Fibroblast of lung (primary cell): ENCODE measurements around the gene ATXN2. TPM values are rescaled to one million over a fixed set of nuclear protein-coding genes. Genes with fewer than 3 reads are reported as not detected.
"Not testable (repeated sequence)": the region's sequence is repeated elsewhere in the genome, so short reads cannot be mapped to it uniquely, and the experiment has no call there.

ENCODE experiments used
- DNase-seq, 2 donors: peaks; one replicate each; pipeline versions ENCODE4 v3.0.0 to v3.0.0-alpha.2; 2010; ENCODE audit warnings: low read depth in 2 of 2
- H2AFZ ChIP-seq: 2 replicates; pipeline ENCODE4 v1.5.1; 2012; ENCODE audit warnings: low read length, control low read depth, inconsistent platforms
- H3K27ac ChIP-seq: 2 replicates; pipeline ENCODE4 v1.5.1; 2011; ENCODE audit warnings: low read length, control low read depth; ENCODE audit not compliant: insufficient read depth
- H3K27me3 ChIP-seq: 2 replicates; pipeline ENCODE4 v1.5.1; 2011; ENCODE audit warnings: mild to moderate bottlenecking, low read length; ENCODE audit not compliant: control insufficient read depth, insufficient read depth
- H3K36me3 ChIP-seq: 2 replicates; pipeline ENCODE4 v1.5.1; 2011; ENCODE audit warnings: low read length; ENCODE audit not compliant: control insufficient read depth, insufficient read depth
- H3K4me1 ChIP-seq: 2 replicates; pipeline ENCODE4 v1.5.1; 2011; ENCODE audit warnings: low read length; ENCODE audit not compliant: control insufficient read depth, insufficient read depth; ENCODE audit errors: extremely low read depth
- H3K4me2 ChIP-seq: 2 replicates; pipeline ENCODE4 v1.5.1; 2011; ENCODE audit warnings: low read length, control low read depth; ENCODE audit not compliant: insufficient read depth; ENCODE audit errors: extremely low read depth
- H3K4me3 ChIP-seq, 4 experiments: fragments of 200-600 bp in 1 of 4; sonication (generic) in 1 of 4; replicated peaks in 1 of 4; 2 replicates each; pipeline ENCODE4 v1.5.1; 2011 to 2016; ENCODE audit warnings: low read length in 4 of 4, low read depth in 3 of 4, mild to moderate bottlenecking in 3 of 4, control low read depth in 2 of 4, inconsistent platforms in 1 of 4, mixed read lengths in 1 of 4; ENCODE audit not compliant: insufficient read depth in 1 of 4; ENCODE audit errors: control extremely low read depth in 1 of 4
- H3K79me2 ChIP-seq: 2 replicates; pipeline ENCODE4 v1.5.1; 2012; ENCODE audit warnings: mild to moderate bottlenecking, low read length, inconsistent platforms; ENCODE audit not compliant: control insufficient read depth, insufficient read depth
- H3K9ac ChIP-seq: 2 replicates; pipeline ENCODE4 v1.5.1; 2011; ENCODE audit warnings: mild to moderate bottlenecking, low read length, control low read depth; ENCODE audit not compliant: insufficient read depth
- H3K9me3 ChIP-seq: 2 replicates; pipeline ENCODE4 v1.5.1; 2012; ENCODE audit warnings: low read depth, low read length; ENCODE audit not compliant: control insufficient read depth, insufficient read depth
- H4K20me1 ChIP-seq: 2 replicates; pipeline ENCODE4 v1.5.1; 2011; ENCODE audit warnings: low read length; ENCODE audit not compliant: control insufficient read depth, insufficient read depth; ENCODE audit errors: extremely low read depth
- EZH2 ChIP-seq: IDR thresholded peaks from 2 replicates; pipeline ENCODE4 v1.5.1; 2012; ENCODE audit warnings: low read length, control low read depth, mild to moderate bottlenecking; ENCODE audit errors: missing control alignments
- polyA plus RNA-seq, 2 donors: library from polyadenylated mRNA; depleted of rRNA in 1 of 2; stranded (reverse) in 1 of 2; unstranded in 1 of 2; fragments of >200 nt; gene quantifications; 2 replicates each; pipeline ENCODE4 v1.2.1, GENCODE V29; 2011 to 2012; ENCODE audit warnings: missing spikeins in 1 of 2
- total RNA-seq: library from RNA; depleted of rRNA; stranded (reverse); fragments of >200 nt; gene quantifications from 2 replicates; pipeline ENCODE4 v1.2.1, GENCODE V29; 2014
- TF ChIP-seq, protein P1 (sequence below), 2 donors: IDR thresholded peaks in 1 of 2; conservative IDR thresholded peaks in 1 of 2; 1 replicate in 1 of 2; 2 replicates in 1 of 2; pipeline ENCODE4 v1.5.1; 2011 to 2012; ENCODE audit warnings: low read length in 2 of 2, control low read depth in 1 of 2, inconsistent platforms in 1 of 2, low read depth in 1 of 2, mild to moderate bottlenecking in 1 of 2

Gene ATXN2
- total and polyA plus RNA-seq, 2 donors (not counting 1 experiment from before 2014, with no cell fraction given), result 25.9 to 31.2 TPM

DNA sequence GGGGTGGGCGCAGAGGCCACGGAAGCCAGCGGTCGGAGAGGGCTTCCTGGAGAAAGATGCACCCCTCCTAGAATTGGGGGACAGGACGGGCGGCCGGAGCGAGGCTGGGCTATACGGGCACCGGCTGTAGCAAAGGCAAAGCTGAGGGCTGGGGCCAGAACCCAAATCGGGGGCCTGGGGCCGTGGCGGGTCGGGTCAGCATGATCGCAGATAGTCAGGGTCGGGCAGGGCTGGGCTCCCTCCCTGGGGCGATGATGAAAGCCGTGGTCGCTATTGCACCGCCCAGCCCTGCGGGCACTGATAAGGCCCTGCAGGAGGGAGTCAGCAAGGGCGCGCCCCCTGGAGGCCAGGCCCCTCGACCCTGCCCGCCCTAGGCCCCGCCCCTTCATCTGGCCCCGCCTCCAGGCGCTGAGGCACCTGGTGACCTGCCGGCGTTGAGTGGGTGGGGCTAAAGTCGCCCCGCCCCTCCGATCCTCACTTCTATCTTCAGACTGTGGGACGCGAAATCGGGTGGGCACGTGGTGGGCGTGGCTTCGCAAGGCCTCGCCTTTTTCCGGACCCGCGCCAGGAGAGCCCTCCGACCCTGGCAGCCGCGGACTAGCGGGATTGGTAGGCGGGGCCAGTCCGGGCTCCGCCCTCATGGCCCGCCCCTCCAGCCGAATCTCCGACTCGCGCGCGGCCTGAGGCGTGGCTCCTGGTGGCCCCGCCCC, 193.8 kb downstream of the ATXN2 start:
- Histone ChIP-seq H3K9ac (no peak overlapping the region), H2AFZ (no peak overlapping the region), H3K27me3 (no peaks in the 10 kb centered on the region), H3K4me3 (peak overlapping the region; percentile 28 to 95 (median 42)), H3K4me1 (peaks cover 25% of the 10 kb centered on the region), H3K9me3 (no peaks in the 10 kb centered on the region), H3K79me2 (peaks cover 43% of the 10 kb centered on the region), H3K27ac (no peak overlapping the region), H3K4me2 (peak overlapping the region; percentile 61), H3K36me3 (no peaks in the 10 kb centered on the region), H4K20me1 (no peaks in the 10 kb centered on the region)
- DNase-seq, result peak; percentile 75 to 93
- TF ChIP-seq EZH2, result no peak
- TF ChIP-seq, protein P1, sequence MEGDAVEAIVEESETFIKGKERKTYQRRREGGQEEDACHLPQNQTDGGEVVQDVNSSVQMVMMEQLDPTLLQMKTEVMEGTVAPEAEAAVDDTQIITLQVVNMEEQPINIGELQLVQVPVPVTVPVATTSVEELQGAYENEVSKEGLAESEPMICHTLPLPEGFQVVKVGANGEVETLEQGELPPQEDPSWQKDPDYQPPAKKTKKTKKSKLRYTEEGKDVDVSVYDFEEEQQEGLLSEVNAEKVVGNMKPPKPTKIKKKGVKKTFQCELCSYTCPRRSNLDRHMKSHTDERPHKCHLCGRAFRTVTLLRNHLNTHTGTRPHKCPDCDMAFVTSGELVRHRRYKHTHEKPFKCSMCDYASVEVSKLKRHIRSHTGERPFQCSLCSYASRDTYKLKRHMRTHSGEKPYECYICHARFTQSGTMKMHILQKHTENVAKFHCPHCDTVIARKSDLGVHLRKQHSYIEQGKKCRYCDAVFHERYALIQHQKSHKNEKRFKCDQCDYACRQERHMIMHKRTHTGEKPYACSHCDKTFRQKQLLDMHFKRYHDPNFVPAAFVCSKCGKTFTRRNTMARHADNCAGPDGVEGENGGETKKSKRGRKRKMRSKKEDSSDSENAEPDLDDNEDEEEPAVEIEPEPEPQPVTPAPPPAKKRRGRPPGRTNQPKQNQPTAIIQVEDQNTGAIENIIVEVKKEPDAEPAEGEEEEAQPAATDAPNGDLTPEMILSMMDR (conservative IDR thresholded peaks at IDR 0.05 in 1 of 2, IDR thresholded peaks at IDR 0.05 in 1 of 2; ENCODE audit: low read depth in 1 of 2, low read length in 2 of 2), result peak in 1 of 2 donors; percentile 35

DNA sequence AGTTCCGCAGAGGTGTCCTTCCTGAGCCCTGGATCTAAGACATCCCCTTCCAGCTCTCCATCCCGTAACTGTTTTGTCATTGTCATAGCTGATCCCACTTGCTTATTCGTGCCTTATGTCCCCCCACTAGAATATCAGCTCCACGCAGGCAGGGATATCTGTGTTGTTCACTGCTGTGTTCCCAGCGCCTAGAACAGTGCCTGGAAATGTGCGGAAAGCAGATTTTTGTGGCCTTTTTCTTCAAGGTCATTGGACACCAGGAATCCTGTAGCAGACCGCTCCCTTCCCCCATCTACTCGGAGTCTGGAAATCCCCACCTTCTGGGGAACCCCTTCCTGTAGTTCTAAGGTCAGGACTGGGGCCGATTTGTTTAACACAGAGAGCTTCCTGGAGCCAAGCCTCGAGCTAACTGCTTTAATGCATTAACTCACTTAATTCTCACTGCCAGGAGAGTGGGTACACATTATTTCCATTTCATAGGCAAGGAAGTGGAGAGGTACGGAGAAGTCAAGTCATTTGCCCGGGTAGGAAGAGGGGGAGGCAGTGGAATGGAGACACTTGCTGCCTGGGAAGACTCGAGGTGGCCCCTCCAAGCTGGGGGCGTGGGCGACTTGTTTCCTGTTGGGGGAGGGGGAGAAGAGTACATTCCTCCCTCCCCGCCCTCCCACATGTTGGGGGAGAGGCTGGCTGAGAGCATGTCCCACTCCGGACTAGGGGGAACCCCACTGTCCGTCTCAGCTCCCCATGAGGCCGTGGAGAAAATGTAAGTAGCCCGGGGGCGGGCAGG, 194.6 kb downstream of the ATXN2 start:
- Histone ChIP-seq H3K79me2 (peaks cover 35% of the 10 kb centered on the region), H3K9ac (no peak overlapping the region), H3K4me2 (no peak overlapping the region)

DNA sequence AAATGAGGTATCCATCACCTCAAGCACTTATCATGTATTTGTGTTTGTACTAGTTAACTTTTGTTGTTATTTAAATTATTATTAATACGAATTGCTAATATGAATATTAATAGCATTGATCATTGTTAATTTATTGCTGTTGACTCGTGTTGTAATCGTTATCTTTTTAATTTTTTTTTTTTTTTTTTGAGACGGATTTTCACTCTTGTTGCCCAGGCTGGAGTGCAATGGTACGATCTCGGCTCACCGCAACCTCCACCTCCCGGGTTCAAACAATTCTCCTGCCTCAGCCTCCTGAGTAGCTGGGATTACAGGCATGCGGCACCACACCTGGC, 196.7 kb downstream of the ATXN2 start:
- H3K9ac ChIP-seq, H3K4me3 ChIP-seq, H3K4me2 ChIP-seq, H3K27ac ChIP-seq, H3K27me3 ChIP-seq, H2AFZ ChIP-seq, H4K20me1 ChIP-seq, DNase-seq, H3K4me1 ChIP-seq, H3K36me3 ChIP-seq, H3K9me3 ChIP-seq: not testable (repeated sequence)
- H3K79me2 ChIP-seq, result peaks cover 14% of the 10 kb centered on the region

More for the DNA sequence above, 194.6 kb downstream of the ATXN2 start:
- Histone ChIP-seq H3K27me3 (no peaks in the 10 kb centered on the region), H3K27ac (no peak overlapping the region), H3K4me3 (peak overlapping the region in 2 of 4 experiments; percentile 37 to 95), H4K20me1 (no peaks in the 10 kb centered on the region), H3K4me1 (peaks cover 17% of the 10 kb centered on the region), H3K9me3 (no peaks in the 10 kb centered on the region), H3K36me3 (no peaks in the 10 kb centered on the region), H2AFZ (no peak overlapping the region)
- TF ChIP-seq EZH2, result no peak
- TF ChIP-seq, protein P1 (conservative IDR thresholded peaks at IDR 0.05 in 1 of 2, IDR thresholded peaks at IDR 0.05 in 1 of 2; ENCODE audit: low read depth in 1 of 2, low read length in 2 of 2), result no peak
- peak; percentile 19 to 47 for DNase-seq

Other genes starting within 250 kb of the ATXN2 start
- 3.8 and 4.1 TPM in 2 replicates for gene PHETA1, start 230.2 kb downstream of the ATXN2 start, total RNA-seq
- 2.6 and 3.4 TPM in 2 replicates for gene PHETA1, start 230.2 kb downstream of the ATXN2 start, polyA plus RNA-seq
- gene SH2B3, start 193.4 kb downstream of the ATXN2 start, total RNA-seq, result 7.4 and 18.0 TPM in 2 replicates
- 29.2 and 32.0 TPM in 2 replicates for gene SH2B3, start 193.4 kb downstream of the ATXN2 start, polyA plus RNA-seq
- 18.0 and 19.0 TPM in 2 replicates for gene BRAP, start 86.6 kb upstream of the ATXN2 start, total RNA-seq
- gene BRAP, start 86.6 kb upstream of the ATXN2 start, polyA plus RNA-seq, result 19.9 and 21.4 TPM in 2 replicates
- 16.2 and 19.8 TPM in 2 replicates for gene ACAD10, start 86.7 kb upstream of the ATXN2 start, total RNA-seq
- 10.1 and 11.2 TPM in 2 replicates for gene ACAD10, start 86.7 kb upstream of the ATXN2 start, polyA plus RNA-seq
- gene ALDH2, start 167.6 kb upstream of the ATXN2 start, total RNA-seq, result 43.4 and 53.7 TPM in 2 replicates
- 27.2 and 27.7 TPM in 2 replicates for gene ALDH2, start 167.6 kb upstream of the ATXN2 start, polyA plus RNA-seq
- 19.5 and 26.8 TPM in 2 replicates for gene MAPKAPK5, start 242.9 kb upstream of the ATXN2 start, total RNA-seq
- 34.6 and 36.9 TPM in 2 replicates for gene MAPKAPK5, start 242.9 kb upstream of the ATXN2 start, polyA plus RNA-seq